Loucy (cell line): ENCODE measurements around the gene MAN2A2.

Source experiments
- H2AFZ ChIP-seq: fragments of 200-600 bp; sonication (generic); 2 replicates; pipeline ENCODE4 v1.6.0; 2016; ENCODE audit warnings: antibody characterized with exemption, mild to moderate bottlenecking, low read length, moderate library complexity
- H3F3A ChIP-seq: fragments of 200-600 bp; 2 replicates; pipeline ENCODE4 v1.6.0; 2016; ENCODE audit warnings: antibody characterized with exemption, low read depth, mild to moderate bottlenecking
- H3K27me3 ChIP-seq: fragments of 200-600 bp; sonication (generic); 2 replicates; pipeline ENCODE4 v1.6.1; 2014; ENCODE audit warnings: low read length, mild to moderate bottlenecking; ENCODE audit not compliant: insufficient read depth, poor library complexity, severe bottlenecking
- H3K36me3 ChIP-seq: fragments of 200-600 bp; sonication (generic); 2 replicates; pipeline ENCODE4 v1.6.1; 2016; ENCODE audit warnings: low read length; ENCODE audit not compliant: insufficient read depth
- H3K4me1 ChIP-seq: fragments of 200-600 bp; sonication (generic); 2 replicates; pipeline ENCODE4 v1.5.1; 2014; ENCODE audit warnings: low read length, mild to moderate bottlenecking; ENCODE audit not compliant: insufficient read depth, poor library complexity, severe bottlenecking
- H3K4me2 ChIP-seq: fragments of 200-600 bp; sonication (generic); 2 replicates; pipeline ENCODE4 v1.6.0; 2014; ENCODE audit warnings: antibody characterized with exemption, low read length, low read depth, mild to moderate bottlenecking; ENCODE audit not compliant: poor library complexity, severe bottlenecking
- H3K4me3 ChIP-seq: fragments of 200-600 bp; sonication (generic); 2 replicates; pipeline ENCODE4 v1.5.1; 2014; ENCODE audit warnings: low read length, mild to moderate bottlenecking, mixed read lengths; ENCODE audit not compliant: poor library complexity, severe bottlenecking
- H3K79me2 ChIP-seq: fragments of 200-600 bp; sonication (generic); 2 replicates; pipeline ENCODE4 v1.6.1; 2014; ENCODE audit warnings: low read length; ENCODE audit not compliant: insufficient read depth
- H3K9ac ChIP-seq: fragments of 200-600 bp; sonication (generic); 2 replicates; pipeline ENCODE4 v1.6.0; 2014; ENCODE audit warnings: mild to moderate bottlenecking, low read depth, low read length, moderate library complexity; ENCODE audit not compliant: poor library complexity, severe bottlenecking
- H3K9me2 ChIP-seq: fragments of 200-600 bp; sonication (generic); replicated peaks from 2 replicates; pipeline ENCODE4 v1.6.1; 2016; ENCODE audit warnings: low read depth, low read length, mixed read lengths
- H3K9me3 ChIP-seq: fragments of 200-600 bp; sonication (generic); 2 replicates; pipeline ENCODE4 v1.6.1; 2014; ENCODE audit warnings: mild to moderate bottlenecking, antibody characterized with exemption, low read length, low read depth; ENCODE audit not compliant: insufficient read depth
- H4K20me1 ChIP-seq: fragments of 200-600 bp; sonication (generic); 2 replicates; pipeline ENCODE4 v1.6.0; 2014; ENCODE audit warnings: antibody characterized with exemption, low read length, mild to moderate bottlenecking; ENCODE audit not compliant: insufficient read depth, poor library complexity, severe bottlenecking
- EZH2phosphoT487 ChIP-seq: fragments of 200-600 bp; IDR thresholded peaks from 2 replicates; pipeline ENCODE4 v1.6.1; 2018; ENCODE audit warnings: antibody characterized with exemption, mild to moderate bottlenecking, moderate library complexity, borderline replicate concordance
- TF ChIP-seq, protein P1 (sequence below): fragments of 200-600 bp; sonication (generic); conservative IDR thresholded peaks from 2 replicates; pipeline ENCODE4 v1.5.1; 2014; ENCODE audit warnings: mild to moderate bottlenecking, antibody characterized with exemption, low read length

MAN2A2 gene

DNA sequence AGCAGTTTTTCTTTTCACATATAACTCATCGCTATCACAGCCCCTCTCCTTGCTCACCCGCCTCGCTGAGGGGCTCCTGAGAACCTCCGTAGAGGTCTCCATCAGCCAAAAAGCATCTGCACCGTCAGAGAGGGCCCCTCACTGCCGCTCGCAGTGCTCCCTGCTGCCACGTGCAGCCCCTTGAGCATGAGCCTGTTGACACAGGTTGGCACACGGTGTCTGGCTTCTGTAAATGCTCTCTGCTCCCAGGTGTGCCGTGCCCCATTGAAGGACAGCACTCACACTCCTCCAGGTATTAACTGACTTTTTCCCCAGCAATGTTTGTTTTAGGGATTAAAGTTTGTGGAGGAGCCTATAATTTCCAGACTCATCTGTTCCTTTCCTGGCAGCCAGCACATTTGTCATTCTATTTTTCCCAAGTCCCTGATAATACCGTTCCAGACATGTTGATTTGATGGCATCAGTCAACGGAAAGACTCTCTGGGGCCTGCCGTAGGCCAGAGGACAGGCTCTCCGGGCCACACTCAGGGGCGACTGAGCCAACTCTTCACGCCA lies 36.9 kb upstream of the MAN2A2 start:
- no peak overlapping the region for H3K4me3 ChIP-seq
- H3K36me3 ChIP-seq = no peaks in the 10 kb centered on the region
- H3K79me2 ChIP-seq = peaks cover 13% of the 10 kb centered on the region
- peaks cover 27% of the 10 kb centered on the region for H3K4me1 ChIP-seq
- no peak overlapping the region for H3K4me2 ChIP-seq
- TF ChIP-seq, protein P1, sequence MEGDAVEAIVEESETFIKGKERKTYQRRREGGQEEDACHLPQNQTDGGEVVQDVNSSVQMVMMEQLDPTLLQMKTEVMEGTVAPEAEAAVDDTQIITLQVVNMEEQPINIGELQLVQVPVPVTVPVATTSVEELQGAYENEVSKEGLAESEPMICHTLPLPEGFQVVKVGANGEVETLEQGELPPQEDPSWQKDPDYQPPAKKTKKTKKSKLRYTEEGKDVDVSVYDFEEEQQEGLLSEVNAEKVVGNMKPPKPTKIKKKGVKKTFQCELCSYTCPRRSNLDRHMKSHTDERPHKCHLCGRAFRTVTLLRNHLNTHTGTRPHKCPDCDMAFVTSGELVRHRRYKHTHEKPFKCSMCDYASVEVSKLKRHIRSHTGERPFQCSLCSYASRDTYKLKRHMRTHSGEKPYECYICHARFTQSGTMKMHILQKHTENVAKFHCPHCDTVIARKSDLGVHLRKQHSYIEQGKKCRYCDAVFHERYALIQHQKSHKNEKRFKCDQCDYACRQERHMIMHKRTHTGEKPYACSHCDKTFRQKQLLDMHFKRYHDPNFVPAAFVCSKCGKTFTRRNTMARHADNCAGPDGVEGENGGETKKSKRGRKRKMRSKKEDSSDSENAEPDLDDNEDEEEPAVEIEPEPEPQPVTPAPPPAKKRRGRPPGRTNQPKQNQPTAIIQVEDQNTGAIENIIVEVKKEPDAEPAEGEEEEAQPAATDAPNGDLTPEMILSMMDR = no peak
- no peak for TF ChIP-seq EZH2phosphoT487
- H4K20me1 ChIP-seq = no peaks in the 10 kb centered on the region
- no peak overlapping the region for H3K9ac ChIP-seq
- H3K9me2 ChIP-seq = no peaks in the 10 kb centered on the region
- no peaks in the 10 kb centered on the region for H3K9me3 ChIP-seq
- no peak overlapping the region for H2AFZ ChIP-seq
- peaks cover 14% of the 10 kb centered on the region; the same call in 1 of the 2 replicates for H3F3A ChIP-seq
- H3K27me3 ChIP-seq = no peaks in the 10 kb centered on the region

DNA sequence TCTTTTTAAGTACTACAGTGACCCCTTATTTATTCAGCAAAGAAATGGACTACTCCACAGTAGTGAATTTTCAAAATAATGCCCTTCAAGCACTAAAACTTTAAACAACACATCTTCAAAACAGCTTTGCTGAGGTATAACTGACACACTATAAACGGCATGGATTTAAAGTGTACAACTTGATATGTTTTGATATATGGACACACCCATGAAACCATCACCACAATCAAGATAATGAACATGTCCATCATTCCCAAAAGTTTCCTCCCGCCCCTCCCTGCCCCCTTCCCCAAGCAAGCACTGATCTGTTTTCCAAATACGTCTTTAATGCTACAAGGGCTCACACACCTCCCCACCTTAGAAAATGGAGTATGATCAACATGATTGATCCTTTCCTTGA lies 36.3 kb upstream of the MAN2A2 start:
- Histone ChIP-seq H3K36me3 (no peaks in the 10 kb centered on the region), H3K9me2 (no peaks in the 10 kb centered on the region), H4K20me1 (no peaks in the 10 kb centered on the region), H2AFZ (no peak overlapping the region), H3K4me2 (no peak overlapping the region), H3K9me3 (no peaks in the 10 kb centered on the region), H3F3A (peaks cover 14% of the 10 kb centered on the region; the same call in 1 of the 2 replicates), H3K9ac (no peak overlapping the region), H3K79me2 (peaks cover 16% of the 10 kb centered on the region), H3K27me3 (no peaks in the 10 kb centered on the region), H3K4me3 (no peak overlapping the region), H3K4me1 (peaks cover 27% of the 10 kb centered on the region)
- TF ChIP-seq, protein P1 = no peak
- no peak for TF ChIP-seq EZH2phosphoT487

DNA sequence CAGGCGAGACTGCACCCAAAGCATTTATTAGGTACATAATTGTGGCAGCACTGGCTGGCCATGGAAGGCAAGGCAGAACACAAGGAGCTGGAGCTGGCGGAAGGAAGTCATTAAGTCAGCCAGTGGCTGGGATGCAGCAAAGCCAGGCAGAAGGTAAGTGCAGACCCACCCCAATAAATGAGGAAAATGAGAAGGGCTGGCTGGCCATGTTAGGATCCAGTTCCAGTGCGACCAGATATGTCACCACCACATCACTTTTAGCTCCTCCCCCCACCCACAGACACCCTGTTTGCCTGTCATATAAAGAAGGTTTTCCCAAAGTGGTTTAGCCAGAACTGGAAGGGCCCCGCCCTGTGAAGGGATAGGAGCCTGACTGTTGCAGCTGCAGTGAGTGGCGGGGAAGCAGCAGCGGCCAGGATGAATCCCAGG lies 34.8 kb upstream of the MAN2A2 start, which contains the start of gene FURIN:
Gene FURIN (plus strand): TSS at position 328 of the 429 bp plus-strand sequence. CDS start 7,153 bp downstream, outside the sequence.
- Histone ChIP-seq H3F3A (peaks cover 14% of the 10 kb centered on the region; the same call in 1 of the 2 replicates), H3K4me1 (peaks cover 39% of the 10 kb centered on the region), H3K9ac (peak within 1 kb of the TSS; percentile 78)

DNA sequence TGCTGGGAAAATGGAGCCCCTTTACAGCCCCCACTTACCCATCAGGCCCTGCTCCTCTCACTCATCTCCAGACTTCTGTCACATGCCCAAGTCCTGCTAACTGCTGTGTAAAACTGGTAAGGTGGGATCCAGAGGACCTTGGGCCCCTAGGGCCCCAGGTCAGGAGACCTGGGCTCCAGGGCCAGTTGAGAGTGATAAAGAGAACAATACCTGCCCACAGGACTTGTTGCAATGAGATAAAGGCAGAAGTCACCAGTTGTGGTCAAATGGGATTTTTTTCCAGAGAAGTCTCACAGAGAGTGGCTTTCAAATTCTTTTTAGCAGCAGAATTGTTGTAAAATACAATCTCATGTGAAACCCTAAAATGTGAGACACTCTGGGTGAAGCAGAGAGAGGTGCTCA lies 34.0 kb upstream of the MAN2A2 start:
- Histone ChIP-seq H3K9ac (peak overlapping the region; percentile 78), H3K4me3 (peak overlapping the region; percentile 80), H3K4me2 (peak overlapping the region; percentile 80), H3K79me2 (peaks cover 39% of the 10 kb centered on the region), H2AFZ (0 out of 2 replicates have a peak overlapping the region, but pooled peaks have one; percentile 1), H3K36me3 (no peaks in the 10 kb centered on the region), H3K9me3 (no peaks in the 10 kb centered on the region), H3K9me2 (no peaks in the 10 kb centered on the region), H3F3A (peaks cover 14% of the 10 kb centered on the region; the same call in 1 of the 2 replicates), H3K4me1 (peaks cover 48% of the 10 kb centered on the region), H4K20me1 (peaks cover 10% of the 10 kb centered on the region), H3K27me3 (no peaks in the 10 kb centered on the region)
- TF ChIP-seq, protein P1 = no peak
- no peak for TF ChIP-seq EZH2phosphoT487

More for the DNA sequence above, 34.8 kb upstream of the MAN2A2 start, which contains the start of gene FURIN:
- Histone ChIP-seq H3K27me3 (no peaks in the 10 kb centered on the region), H3K79me2 (peaks cover 30% of the 10 kb centered on the region), H3K4me2 (peak within 1 kb of the TSS; percentile 80), H3K36me3 (no peaks in the 10 kb centered on the region), H3K9me2 (no peaks in the 10 kb centered on the region), H3K9me3 (no peaks in the 10 kb centered on the region), H2AFZ (0 out of 2 replicates have a peak within 1 kb of the TSS, but pooled peaks have one; percentile 1), H3K4me3 (peak within 1 kb of the TSS; percentile 80), H4K20me1 (peaks cover 8% of the 10 kb centered on the region)
- TF ChIP-seq EZH2phosphoT487 = no peak
